Heart right ventricle (tissue), 16 donors: ENCODE results near the gene THSD4. TPM values are rescaled to one million over a fixed set of nuclear protein-coding genes. Genes with fewer than 3 reads are reported as not detected.

Experiments
- ATAC-seq, 8 donors: fragments of 200-7000 bp; cut with Tn5 transposase; one replicate each; pipeline ENCODE4 v1.9.1; 2020; ENCODE audit warnings: mild to moderate bottlenecking in 8 of 8, moderate library complexity in 8 of 8, moderate number of reproducible peaks in 1 of 8
- DNase-seq, 2 donors: peaks; one replicate each; pipeline ENCODE4 v3.0.0-alpha.2; 2020
- H3K27ac ChIP-seq, 10 donors: fragments of 200-600 bp; sonication (generic) in 2 of 10; one replicate each; pipeline versions ENCODE4 v1.5.0 to v1.8.0; 2020 to 2022; ENCODE audit warnings: mild to moderate bottlenecking in 3 of 10
- H3K27me3 ChIP-seq, 7 donors: fragments of 200-600 bp; one replicate each; pipeline ENCODE4 v1.8.0; 2021 to 2022; ENCODE audit warnings: mild to moderate bottlenecking in 2 of 7
- H3K36me3 ChIP-seq, 9 donors: fragments of 200-600 bp; sonication (generic) in 1 of 9; one replicate each; pipeline versions ENCODE4 v1.5.0 to v1.8.0; 2020 to 2022; ENCODE audit warnings: mild to moderate bottlenecking in 2 of 9
- H3K4me1 ChIP-seq, 9 donors: fragments of 200-600 bp; sonication (generic) in 1 of 9; one replicate each; pipeline versions ENCODE4 v1.5.0 to v1.8.0; 2020 to 2022; ENCODE audit warnings: mild to moderate bottlenecking in 4 of 9
- H3K4me3 ChIP-seq, 10 donors: fragments of 200-600 bp; sonication (generic) in 2 of 10; one replicate each; pipeline versions ENCODE4 v1.5.0 to v1.8.0; 2020 to 2022; ENCODE audit warnings: mild to moderate bottlenecking in 7 of 10, moderate library complexity in 2 of 10
- H3K9me3 ChIP-seq, 11 donors: fragments of 200-600 bp in 10 of 11; sonication (generic) in 2 of 11; one replicate each; pipeline versions ENCODE4 v1.5.0 to v1.8.0; 2013 to 2022; ENCODE audit warnings: mild to moderate bottlenecking in 2 of 11, control low read depth in 1 of 11, moderate library complexity in 1 of 11
- CTCF ChIP-seq, 9 donors: fragments of 200-600 bp; sonication (generic) in 2 of 9; IDR thresholded peaks; one replicate each; pipeline versions ENCODE4 v1.5.0 to v1.8.0; 2021 to 2022; ENCODE audit warnings: antibody characterized with exemption in 9 of 9, mild to moderate bottlenecking in 5 of 9, moderate library complexity in 1 of 9
- WGBS, 2 donors: extraction: QIAGEN DNeasy Blood & Tissue Kit; methylation state at CpG; one replicate each; pipeline ENCODE4 v1.1.7; 2013; ENCODE audit warnings: inconsistent platforms in 1 of 2; 5-methylcytosine and 5-hydroxymethylcytosine counted together
- intact Hi-C, 10 donors: fragments of 100-400 bp; cut with DNase I; formaldehyde crosslinking; loops; one replicate each; pipeline versions ENCODE4 v1.11.1 to v1.14.2; 2022
- polyA plus RNA-seq, 2 donors: library from polyadenylated mRNA; stranded (reverse); fragments of 200-250 nt; gene quantifications; one replicate each; pipeline ENCODE4 v1.2.3, GENCODE V29; 2013
- total RNA-seq, 10 donors: library from RNA; stranded (reverse); fragmentation: NEBNext Ultra II Directional in 3 of 10; extraction: Animal tissue kit (Norgen Biotek cat#: 25700) in 3 of 10; gene quantifications; one replicate each; pipeline versions ENCODE4 v1.2.1 to v1.2.4, GENCODE V29; 2021 to 2023
- donor health status: Arrhythmogenic right ventricular cardiomyopathy.
- donor health status: ischemic (EF 13 %, LVEDD 7.1; RV severe dilation, severe dysfunction).
- donor health status: healthy with polysubstance abuse.
- donor health status: DM: no; HTN: yes; CAD: no.
- donor health status: DM: no; HTN: no; CAD: no.
- donor health status: ischemic (EF 25% LVEDD 6.9; RV normal size, moderate dysfunction).
- donor health status: ischemic (EF 25% LVEDD 5.7; RV mildly dilated, moderate dysfunction).
- donor health status: healthy.
- donor health status: DM: yes; HTN: yes; CAD: no.
- donor health status: Ischemic cardiomyopathy.
- donor health status: ischemic (EF 35%, LVEDD 5.7; RV mildly dilated, moderate dysfunction).
- donor health status: nonischemic (EF 11% LVEDD 7.7; RV severe dilation, severe dysfunction).
- donor health status: DM: yes; HTN: yes; CAD: no.
- donor health status: PGD.
- donor health status: ischemic (EF 29% LVEDD 5.4; RV normal size, mild dysfunction).
- donor health status: nonischemic (EF 23%, LVEDD 6.1; RV moderate dilation, normal function).

The THSD4 gene
- total and polyA plus RNA-seq, 12 donors: 20.8 to 212 (median 139) TPM

DNA sequence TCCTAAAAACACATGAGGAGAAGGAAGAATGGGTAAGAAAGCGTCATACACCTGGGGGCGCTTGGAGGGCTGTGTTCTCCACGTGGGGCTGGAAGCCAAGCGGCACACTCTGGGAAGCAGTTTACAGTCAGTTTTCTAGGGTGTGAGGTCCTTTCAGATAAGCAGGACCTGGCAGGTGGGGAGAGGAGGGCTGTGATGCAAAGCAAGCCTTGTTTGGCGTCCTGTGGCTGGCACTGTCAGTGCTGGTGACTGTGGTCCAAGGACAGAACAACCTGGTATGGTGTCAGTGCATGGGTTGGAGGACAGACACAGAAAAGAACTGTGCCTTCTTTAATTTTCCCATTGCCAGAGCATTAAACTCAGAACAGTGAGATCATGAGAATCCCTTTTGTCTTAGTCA is 434.4 kb downstream of the THSD4 start:
- H3K27ac ChIP-seq: peak overlapping the region in 9 of 10 donors; percentile 40 to 69 (median 54)
- no peaks in the 10 kb centered on the region for H3K9me3 ChIP-seq
- intact Hi-C loops: loop anchor here in 3 of 10 donors (5.0 to 10.0 kb wide), 4 partner anchors 47 to 185 kb away; no protein-coding TSS in a partner anchor

GRCh38 chr15:71551566-71551965 is 436.3 kb downstream of the THSD4 start:
- WGBS, 2 donors: 82 to 87% methylated on average over 5 of the region's 5 CpGs
- ATAC-seq (no peak), DNase-seq (no peak)
- peaks cover 0 to 39% (median 22%) of the 10 kb centered on the region in 9 donors for H3K4me1 ChIP-seq
- intact Hi-C loops: no loop called here
- H3K4me3 ChIP-seq: no peak overlapping the region
- H3K27me3 ChIP-seq: no peaks in the 10 kb centered on the region
- H3K9me3 ChIP-seq: peaks cover 0 to 1% (median 0%) of the 10 kb centered on the region in 11 donors
- TF ChIP-seq CTCF (IDR thresholded peaks at IDR 0.05): no peak
- H3K36me3 ChIP-seq: no peaks in the 10 kb centered on the region
- no peak overlapping the region for H3K27ac ChIP-seq

More for the DNA sequence above, 434.4 kb downstream of the THSD4 start:
- Histone ChIP-seq H3K36me3 (no peaks in the 10 kb centered on the region), H3K4me1 (peaks cover 0 to 41% (median 23%) of the 10 kb centered on the region in 9 donors), H3K27me3 (no peaks in the 10 kb centered on the region), H3K4me3 (no peak overlapping the region)
- WGBS, 2 donors: 34 to 51% methylated on average over 5 of the region's 5 CpGs
- ATAC-seq (peak; percentile 67 to 95 (median 90)), DNase-seq (peak; percentile 46 to 63)
- no peak for TF ChIP-seq CTCF (IDR thresholded peaks at IDR 0.05)

- WGBS, 2 donors: 84 to 89% methylated on average over 3 of the region's 3 CpGs
- Histone ChIP-seq H3K36me3 (no peaks in the 10 kb centered on the region), H3K27me3 (no peaks in the 10 kb centered on the region), H3K4me1 (no peaks in the 10 kb centered on the region), H3K27ac (no peak overlapping the region), H3K9me3 (peaks cover 0 to 11% (median 0%) of the 10 kb centered on the region in 11 donors), H3K4me3 (no peak overlapping the region)
- no peak for DNase-seq
- intact Hi-C loops: no loop called here
- TF ChIP-seq CTCF (IDR thresholded peaks at IDR 0.05): no peak
- ATAC-seq: no peak
These were observed 443.8 kb downstream of the THSD4 start for GRCh38 chr15:71559098-71559497.

DNA sequence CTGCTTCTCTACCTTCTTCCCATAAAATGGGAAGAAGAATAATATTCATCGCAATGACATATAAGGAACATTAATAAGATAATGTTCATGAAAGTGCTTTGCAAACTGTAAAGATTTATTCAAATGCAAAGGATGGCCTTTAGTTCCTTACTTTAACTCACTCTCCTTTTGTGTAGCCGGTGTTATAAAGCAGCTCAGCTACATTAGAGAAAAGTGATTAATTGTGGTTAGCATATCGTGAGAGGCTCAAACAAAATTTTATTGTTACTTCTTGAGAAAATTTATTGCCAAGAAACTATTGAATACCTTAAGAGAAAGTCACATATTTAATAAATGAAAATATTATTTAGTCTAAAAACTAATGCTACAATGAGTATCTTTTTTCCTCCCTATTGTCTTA is 444.3 kb downstream of the THSD4 start:
- 63 to 74% methylated on average over 3 of the region's 3 CpGs for WGBS, 2 donors
- TF ChIP-seq CTCF (IDR thresholded peaks at IDR 0.05): no peak
- Histone ChIP-seq H3K27me3 (no peaks in the 10 kb centered on the region), H3K36me3 (no peaks in the 10 kb centered on the region), H3K9me3 (peaks cover 0 to 11% (median 0%) of the 10 kb centered on the region in 11 donors), H3K4me3 (no peak overlapping the region), H3K27ac (no peak overlapping the region), H3K4me1 (no peaks in the 10 kb centered on the region)
- ATAC-seq (no peak), DNase-seq (no peak)
- intact Hi-C loops: loop anchor here in 1 of 10 donors (10.0 kb wide), 1 partner anchor 105 kb away; no protein-coding TSS in a partner anchor
